IMR-90 (cell line): Measurements from ENCODE around the gene BTG3. TPM values are rescaled to one million over a fixed set of nuclear protein-coding genes. Genes with fewer than 3 reads are reported as not detected.

Experiments
- ATAC-seq: fragments of 200-7000 bp; cut with Tn5 transposase; 2 replicates; pipeline ENCODE4 v1.9.1; 2020; ENCODE audit warnings: low read depth, mild to moderate bottlenecking, moderate library complexity
- BruUV-seq: library from RNA; stranded (reverse); fragments of 400-500 nt; replicated peaks from 2 replicates; lab custom pipeline; 2021; lab: Mats Ljungman, UMichigan
- CTCF ChIA-PET: fragments of 300-600 bp; formaldehyde crosslinking; extraction: SDS; loops from one replicate; lab custom pipeline; 2021; ENCODE audit warnings: antibody characterized with exemption; lab: Yijun Ruan, JAX
- POLR2A ChIA-PET: fragments of 300-600 bp; sonication (Branson Sonifier 250); formaldehyde crosslinking; loops from one replicate; lab custom pipeline; 2022; ENCODE audit warnings: antibody characterized with exemption; ENCODE audit not compliant: unreplicated experiment; lab: Charles Lee
- DNase-seq: peaks from one replicate; pipeline ENCODE4 v3.0.0; 2013
- H2AFZ ChIP-seq: replicated peaks from 2 replicates; pipeline ENCODE3; 2013; ENCODE audit warnings: low read length, mild to moderate bottlenecking; ENCODE audit not compliant: poor library complexity
- H2AK5ac ChIP-seq: 2 replicates; pipeline ENCODE4 v1.6.1; 2013; ENCODE audit warnings: low read depth, low read length, inconsistent platforms
- H2AK9ac ChIP-seq: replicated peaks from 2 replicates; pipeline ENCODE3; 2013; ENCODE audit warnings: mild to moderate bottlenecking, low read depth, low read length, moderate library complexity; ENCODE audit not compliant: poor library complexity
- H2BK120ac ChIP-seq: 2 replicates; pipeline ENCODE4 v1.6.1; 2013; ENCODE audit warnings: low read depth, low read length, inconsistent platforms
- H2BK15ac ChIP-seq: 3 replicates; pipeline ENCODE4 v1.6.1; 2013; ENCODE audit warnings: low read depth, low read length, inconsistent platforms
- H2BK20ac ChIP-seq: 2 replicates; pipeline ENCODE4 v1.6.1; 2013; ENCODE audit warnings: low read depth, mild to moderate bottlenecking, inconsistent platforms, low read length, moderate library complexity
- H2BK5ac ChIP-seq: 2 replicates; pipeline ENCODE4 v1.6.1; 2013; ENCODE audit warnings: mild to moderate bottlenecking, low read depth, low read length, inconsistent platforms; ENCODE audit not compliant: poor library complexity, severe bottlenecking
- H3K14ac ChIP-seq: replicated peaks from 2 replicates; pipeline ENCODE4 v1.6.1; 2013; ENCODE audit warnings: low read depth, low read length, inconsistent platforms
- H3K18ac ChIP-seq: 2 replicates; pipeline ENCODE4 v1.6.1; 2013; ENCODE audit warnings: low read depth, low read length, control low read depth
- H3K23ac ChIP-seq: 2 replicates; pipeline ENCODE4 v1.6.1; 2013; ENCODE audit warnings: low read depth, low read length, inconsistent platforms
- H3K27ac ChIP-seq: 2 replicates; pipeline ENCODE4 v1.5.1; 2013; ENCODE audit warnings: mild to moderate bottlenecking, control low read depth, low read length; ENCODE audit not compliant: insufficient read depth
- H3K27me3 ChIP-seq: 2 replicates; pipeline ENCODE4 v1.6.1; 2013; ENCODE audit warnings: low read length; ENCODE audit not compliant: control insufficient read depth, insufficient read depth
- H3K36me3 ChIP-seq: 2 replicates; pipeline ENCODE4 v1.6.1; 2013; ENCODE audit warnings: low read length, mixed read lengths; ENCODE audit not compliant: control insufficient read depth, insufficient read depth
- H3K4ac ChIP-seq: 2 replicates; pipeline ENCODE4 v1.6.1; 2013; ENCODE audit warnings: low read depth, low read length, inconsistent platforms
- H3K4me1 ChIP-seq: 2 replicates; pipeline ENCODE4 v1.6.1; 2013; ENCODE audit warnings: low read length, mixed read lengths; ENCODE audit not compliant: control insufficient read depth, insufficient read depth
- H3K4me2 ChIP-seq: 2 replicates; pipeline ENCODE4 v1.6.1; 2013; ENCODE audit warnings: low read depth, mild to moderate bottlenecking, control low read depth, low read length, moderate library complexity
- H3K4me3 ChIP-seq: 2 replicates; pipeline ENCODE4 v1.5.1; 2013; ENCODE audit warnings: low read depth, mild to moderate bottlenecking, control low read depth, low read length, moderate library complexity; ENCODE audit not compliant: insufficient read depth
- H3K56ac ChIP-seq: 2 replicates; pipeline ENCODE4 v1.6.1; 2013; ENCODE audit warnings: low read length, inconsistent platforms; ENCODE audit not compliant: insufficient read depth; ENCODE audit errors: extremely low read depth
- H3K79me1 ChIP-seq, 2 experiments: 2 replicates each; pipeline ENCODE4 v1.6.1; 2013; ENCODE audit warnings: low read length in 2 of 2, inconsistent platforms in 1 of 2, low read depth in 1 of 2
- H3K9ac ChIP-seq: 2 replicates; pipeline ENCODE4 v1.6.1; 2013; ENCODE audit warnings: low read depth, low read length, control low read depth
- H3K9me1 ChIP-seq: 2 replicates; pipeline ENCODE4 v1.6.1; 2013; ENCODE audit warnings: low read length, inconsistent platforms; ENCODE audit not compliant: insufficient read depth
- H3K9me3 ChIP-seq: 2 replicates; pipeline ENCODE4 v1.6.1; 2013; ENCODE audit warnings: low read length; ENCODE audit not compliant: control insufficient read depth, insufficient read depth
- H4K20me1 ChIP-seq: 2 replicates; pipeline ENCODE4 v1.6.1; 2013; ENCODE audit warnings: low read length, inconsistent platforms; ENCODE audit not compliant: insufficient read depth
- H4K5ac ChIP-seq: 2 replicates; pipeline ENCODE4 v1.6.1; 2013; ENCODE audit warnings: mild to moderate bottlenecking, low read depth, low read length, control low read depth
- H4K8ac ChIP-seq, 2 experiments: 2 replicates each; pipeline ENCODE4 v1.6.1; 2013; ENCODE audit warnings: low read depth in 2 of 2, low read length in 2 of 2, control low read depth in 1 of 2, inconsistent platforms in 1 of 2
- H4K91ac ChIP-seq: 2 replicates; pipeline ENCODE4 v1.6.1; 2013; ENCODE audit warnings: low read depth, low read length, inconsistent platforms; ENCODE audit not compliant: insufficient read depth
- BHLHE40 ChIP-seq: fragments of 150-350 bp; IDR thresholded peaks from 2 replicates; pipeline ENCODE4 v1.6.1; 2016; ENCODE audit warnings: mild to moderate bottlenecking, low read depth, low read length
- CEBPB ChIP-seq: IDR thresholded peaks from 2 replicates; pipeline ENCODE4 v1.6.1; 2012; ENCODE audit warnings: low read depth, low read length, improper control_type of control experiment
- CHD1 ChIP-seq: IDR thresholded peaks from 2 replicates; pipeline ENCODE4 v1.6.1; 2012; ENCODE audit warnings: low read depth, low read length, improper control_type of control experiment
- FOS ChIP-seq: fragments of 150-350 bp; IDR thresholded peaks from 2 replicates; pipeline ENCODE4 v1.6.1; 2016; ENCODE audit warnings: low read depth, low read length
- MAFK ChIP-seq: IDR thresholded peaks from 2 replicates; pipeline ENCODE4 v1.6.1; 2012; ENCODE audit warnings: low read depth, low read length, improper control_type of control experiment
- MXI1 ChIP-seq: IDR thresholded peaks from 2 replicates; pipeline ENCODE4 v1.6.1; 2012; ENCODE audit warnings: low read depth, mild to moderate bottlenecking, low read length, moderate library complexity, borderline replicate concordance
- NFE2L2 ChIP-seq: fragments of 150-350 bp; IDR thresholded peaks from 2 replicates; pipeline ENCODE4 v1.6.1; 2016; ENCODE audit warnings: low read depth, mild to moderate bottlenecking, low read length
- POLR2A ChIP-seq: IDR thresholded peaks from 2 replicates; pipeline ENCODE4 v1.6.1; 2012; ENCODE audit warnings: mild to moderate bottlenecking, low read depth, low read length
- RAD21 ChIP-seq: IDR thresholded peaks from 2 replicates; pipeline ENCODE4 v1.6.1; 2012; ENCODE audit warnings: low read length, improper control_type of control experiment
- RCOR1 ChIP-seq: IDR thresholded peaks from 2 replicates; pipeline ENCODE4 v1.6.1; 2012; ENCODE audit warnings: mild to moderate bottlenecking, low read length, improper control_type of control experiment; ENCODE audit not compliant: insufficient replicate concordance
- SMC3 ChIP-seq: fragments of 150-350 bp; IDR thresholded peaks from 2 replicates; pipeline ENCODE4 v1.6.1; 2016; ENCODE audit warnings: low read depth, mild to moderate bottlenecking, antibody characterized with exemption, low read length, moderate library complexity
- dilution Hi-C: fragments of 300-500 bp; cut with HindIII; formaldehyde crosslinking; loops from one replicate; pipeline ENCODE4 v1.14.3; 2018; ENCODE audit warnings: low sequenced_read_pairs; ENCODE audit not compliant: unreplicated experiment
- in situ Hi-C: fragments of 300-500 bp; cut with MboI; formaldehyde crosslinking; loops from 3 replicates; pipeline ENCODE4 v1.14.3; 2019; ENCODE audit warnings: low sequenced_read_pairs, inconsistent platforms, mixed read lengths
- intact Hi-C: fragments of 100-400 bp; cut with micrococcal nuclease; formaldehyde crosslinking; loops from 2 replicates; pipeline ENCODE4 v1.10.0; 2022
- polyA plus RNA-seq, 3 experiments: library from polyadenylated mRNA; depleted of rRNA; stranded (reverse); fragments of >200 nt; gene quantifications; 2 replicates each; pipeline ENCODE4 v1.2.3, GENCODE V29; 2012; ENCODE audit warnings: low replicate concordance in 1 of 3
- total RNA-seq: library from RNA; depleted of rRNA; stranded (reverse); fragments of >200 nt; gene quantifications from 2 replicates; pipeline ENCODE4 v1.2.3, GENCODE V29; 2012
- TF ChIP-seq, protein P1 (sequence below): fragments of 150-350 bp; IDR thresholded peaks from 2 replicates; pipeline ENCODE4 v1.6.1; 2017; ENCODE audit warnings: mild to moderate bottlenecking, antibody characterized with exemption, low read length, low read depth
- TF ChIP-seq, protein P2 (sequence below): fragments of 150-350 bp; IDR thresholded peaks from 2 replicates; pipeline ENCODE4 v1.6.1; 2016; ENCODE audit warnings: low read depth, mild to moderate bottlenecking, low read length, moderate library complexity, borderline replicate concordance
- TF ChIP-seq, protein P3 (sequence below): conservative IDR thresholded peaks from 2 replicates; pipeline ENCODE4 v1.5.1; 2012; ENCODE audit warnings: mild to moderate bottlenecking, low read depth, low read length, improper control_type of control experiment

The BTG3 gene
- total and polyA plus RNA-seq, 2 of the 4 experiments (the other 2 are of a cell fraction) = 22.4 to 38.1 TPM

DNA sequence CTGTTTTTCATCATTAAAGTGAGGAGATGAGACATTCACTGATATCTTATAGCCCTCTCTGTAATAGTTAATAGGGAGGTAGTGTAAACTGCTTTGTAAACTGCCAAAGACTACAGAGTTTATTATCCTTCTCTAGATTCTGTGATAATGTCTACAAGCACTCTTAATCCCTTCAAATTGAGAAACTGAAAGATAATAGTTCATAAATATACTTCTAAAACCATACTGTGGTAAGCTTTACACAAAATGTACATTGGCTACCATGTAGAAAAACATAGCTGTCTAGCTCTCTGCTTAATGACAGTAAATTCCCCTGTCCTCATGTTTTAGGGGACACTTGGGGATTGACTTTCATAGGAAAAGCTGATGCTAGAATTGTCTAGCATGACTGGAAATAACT, 60.3 kb downstream of the BTG3 start:
- Histone ChIP-seq H3K36me3 (no peaks in the 10 kb centered on the region), H3K79me1 (no peaks in the 10 kb centered on the region), H3K27ac (no peak overlapping the region), H4K20me1 (no peaks in the 10 kb centered on the region), H3K4me1 (peaks cover 3% of the 10 kb centered on the region; the same call in 1 of the 2 replicates), H3K14ac (no peak overlapping the region), H3K56ac (no peak overlapping the region), H2BK5ac (no peak overlapping the region), H2AK5ac (no peak overlapping the region), H3K4me2 (no peak overlapping the region), H3K23ac (no peak overlapping the region), H3K9me1 (no peaks in the 10 kb centered on the region), H2BK15ac (no peak overlapping the region), H3K9me3 (no peaks in the 10 kb centered on the region), H2BK20ac (no peak overlapping the region), H2BK120ac (no peak overlapping the region), H4K5ac (no peak overlapping the region), H3K4ac (no peak overlapping the region), H3K9ac (no peak overlapping the region), H4K91ac (no peak overlapping the region), H2AFZ (no peak overlapping the region), H3K27me3 (0 out of 2 replicates have a peak, but pooled peaks cover 2% of the 10 kb centered on the region), H3K4me3 (no peak overlapping the region), H4K8ac (no peak overlapping the region), H3K18ac (no peak overlapping the region), H2AK9ac (no peak overlapping the region)
- no TSS peak for BruUV-seq
- in situ Hi-C loops (no loop called here), intact Hi-C loops (no loop called here), dilution Hi-C loops (no loop called here)
- DNase-seq = no peak
- TF ChIP-seq, protein P1, sequence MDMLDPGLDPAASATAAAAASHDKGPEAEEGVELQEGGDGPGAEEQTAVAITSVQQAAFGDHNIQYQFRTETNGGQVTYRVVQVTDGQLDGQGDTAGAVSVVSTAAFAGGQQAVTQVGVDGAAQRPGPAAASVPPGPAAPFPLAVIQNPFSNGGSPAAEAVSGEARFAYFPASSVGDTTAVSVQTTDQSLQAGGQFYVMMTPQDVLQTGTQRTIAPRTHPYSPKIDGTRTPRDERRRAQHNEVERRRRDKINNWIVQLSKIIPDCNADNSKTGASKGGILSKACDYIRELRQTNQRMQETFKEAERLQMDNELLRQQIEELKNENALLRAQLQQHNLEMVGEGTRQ = no peak
- TF ChIP-seq FOS (no peak), NFE2L2 (no peak), MAFK (no peak), RCOR1 (no peak), RAD21 (no peak), CEBPB (no peak), MXI1 (no peak), BHLHE40 (no peak), SMC3 (no peak), POLR2A (no peak), CHD1 (no peak)
- TF ChIP-seq, protein P2, sequence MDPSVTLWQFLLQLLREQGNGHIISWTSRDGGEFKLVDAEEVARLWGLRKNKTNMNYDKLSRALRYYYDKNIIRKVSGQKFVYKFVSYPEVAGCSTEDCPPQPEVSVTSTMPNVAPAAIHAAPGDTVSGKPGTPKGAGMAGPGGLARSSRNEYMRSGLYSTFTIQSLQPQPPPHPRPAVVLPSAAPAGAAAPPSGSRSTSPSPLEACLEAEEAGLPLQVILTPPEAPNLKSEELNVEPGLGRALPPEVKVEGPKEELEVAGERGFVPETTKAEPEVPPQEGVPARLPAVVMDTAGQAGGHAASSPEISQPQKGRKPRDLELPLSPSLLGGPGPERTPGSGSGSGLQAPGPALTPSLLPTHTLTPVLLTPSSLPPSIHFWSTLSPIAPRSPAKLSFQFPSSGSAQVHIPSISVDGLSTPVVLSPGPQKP = no peak
- TF ChIP-seq, protein P3, sequence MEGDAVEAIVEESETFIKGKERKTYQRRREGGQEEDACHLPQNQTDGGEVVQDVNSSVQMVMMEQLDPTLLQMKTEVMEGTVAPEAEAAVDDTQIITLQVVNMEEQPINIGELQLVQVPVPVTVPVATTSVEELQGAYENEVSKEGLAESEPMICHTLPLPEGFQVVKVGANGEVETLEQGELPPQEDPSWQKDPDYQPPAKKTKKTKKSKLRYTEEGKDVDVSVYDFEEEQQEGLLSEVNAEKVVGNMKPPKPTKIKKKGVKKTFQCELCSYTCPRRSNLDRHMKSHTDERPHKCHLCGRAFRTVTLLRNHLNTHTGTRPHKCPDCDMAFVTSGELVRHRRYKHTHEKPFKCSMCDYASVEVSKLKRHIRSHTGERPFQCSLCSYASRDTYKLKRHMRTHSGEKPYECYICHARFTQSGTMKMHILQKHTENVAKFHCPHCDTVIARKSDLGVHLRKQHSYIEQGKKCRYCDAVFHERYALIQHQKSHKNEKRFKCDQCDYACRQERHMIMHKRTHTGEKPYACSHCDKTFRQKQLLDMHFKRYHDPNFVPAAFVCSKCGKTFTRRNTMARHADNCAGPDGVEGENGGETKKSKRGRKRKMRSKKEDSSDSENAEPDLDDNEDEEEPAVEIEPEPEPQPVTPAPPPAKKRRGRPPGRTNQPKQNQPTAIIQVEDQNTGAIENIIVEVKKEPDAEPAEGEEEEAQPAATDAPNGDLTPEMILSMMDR = no peak
- POLR2A ChIA-PET = no interaction called here
- CTCF ChIA-PET = interaction anchor here (1.0 to 1.5 kb wide), 2 partner anchors 164 to 165 kb away, joined by 3 to 4 read pairs; no protein-coding TSS in a partner anchor
- no peak for ATAC-seq
